NCI-H524 treated with DMSO at 0.1 percent for 48 hours (cell line): ENCODE results near the gene KMT2C.

ENCODE experiments used
- DNase-seq: peaks from one replicate; lab custom pipeline; 2025; lab: John Stamatoyannopoulos, UW

Gene KMT2C

DNA sequence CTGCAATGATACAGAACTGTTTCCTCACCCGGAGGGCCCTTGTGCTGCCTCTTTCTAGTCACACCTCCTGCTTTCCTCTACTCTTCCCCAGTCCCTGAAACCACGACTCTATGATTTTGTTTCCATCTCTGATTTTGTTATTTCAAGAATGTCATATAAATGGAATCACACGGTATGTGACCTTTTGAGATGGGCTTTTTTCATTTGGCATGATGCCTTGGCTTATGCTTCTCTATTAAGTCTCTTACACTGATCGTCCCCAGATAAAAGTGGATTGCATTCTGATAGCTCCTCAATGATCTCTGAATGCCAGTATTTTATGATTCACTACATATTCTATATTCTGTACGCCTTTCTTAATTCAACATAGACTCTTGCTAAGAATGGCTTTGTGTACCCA is 332.1 kb downstream of the KMT2C start:
- no peak for DNase-seq

DNA sequence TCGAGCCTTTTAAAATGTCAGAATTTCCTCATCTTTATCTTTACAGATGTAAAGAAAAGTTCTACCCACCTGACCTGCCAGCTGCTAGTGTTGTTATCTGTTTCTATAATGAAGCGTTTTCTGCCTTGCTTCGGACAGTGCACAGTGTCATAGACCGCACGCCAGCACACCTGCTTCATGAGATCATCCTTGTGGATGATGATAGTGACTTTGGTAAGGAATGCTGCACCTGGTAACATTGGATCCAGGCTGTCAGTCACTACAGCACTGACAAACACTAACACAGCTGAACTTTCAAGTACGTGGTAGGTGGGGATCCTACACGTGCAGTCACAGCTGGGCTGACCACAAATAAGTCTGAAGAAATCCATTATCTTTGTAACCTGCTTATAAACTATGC is 332.7 kb downstream of the KMT2C start:
- no peak for DNase-seq

- no peak for DNase-seq
Measured at GRCh38 chr7:152097330-152097729, 338.5 kb downstream of the KMT2C start.

- DNase-seq: no peak
Measured at GRCh38 chr7:152095771-152096170, 340.0 kb downstream of the KMT2C start.

DNA sequence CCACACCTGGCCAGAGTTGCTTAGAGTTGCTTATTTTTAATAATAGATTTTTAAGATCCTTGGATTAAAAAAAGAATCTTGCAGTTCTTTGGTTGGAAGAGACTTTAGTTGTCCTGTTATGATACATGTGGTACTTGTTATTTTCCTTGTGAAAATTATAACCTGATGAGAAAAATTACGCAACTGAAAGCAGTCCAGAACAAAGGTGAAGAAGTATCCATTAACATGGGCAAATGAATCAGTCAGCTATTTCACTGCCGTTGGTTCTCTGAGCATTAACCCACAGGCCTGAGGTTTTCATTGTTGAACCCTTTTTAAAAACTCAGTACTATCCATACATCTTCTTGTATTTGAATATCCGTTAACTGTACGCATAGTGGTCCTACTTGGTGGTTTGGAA is 342.1 kb downstream of the KMT2C start:
- DNase-seq: no peak

GRCh38 chr7:152090747-152091146 is 345.1 kb downstream of the KMT2C start:
- no peak for DNase-seq

GRCh38 chr7:152089183-152089582 is 346.6 kb downstream of the KMT2C start:
- no peak for DNase-seq

- DNase-seq: no peak
Measured at GRCh38 chr7:152086513-152086912, 349.3 kb downstream of the KMT2C start.

DNA sequence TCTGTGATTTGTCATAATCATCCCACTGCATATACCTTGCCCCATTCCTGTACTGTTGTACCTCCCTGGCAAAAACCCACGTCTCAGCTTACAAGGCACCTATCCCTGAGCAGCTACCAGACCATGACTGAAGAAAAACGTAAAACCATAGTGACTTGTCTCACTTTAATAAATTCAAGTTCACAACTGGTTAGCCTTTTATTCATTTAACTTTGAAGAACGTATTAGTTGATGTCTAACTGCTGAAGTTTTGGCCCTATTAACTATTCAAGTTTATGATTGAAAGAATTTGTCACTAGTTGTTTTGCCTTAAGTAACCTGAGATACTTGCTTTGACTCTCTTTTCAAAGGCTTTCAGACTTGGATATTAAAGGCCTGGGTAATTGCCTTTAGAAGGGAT is 350.7 kb downstream of the KMT2C start:
- no peak for DNase-seq
